HG02938 (cell line): ENCODE results near the gene MAMDC4.
"Not testable (repeated sequence)": the region's sequence is repeated elsewhere in the genome, so short reads cannot be mapped to it uniquely, and the experiment has no call there.

Source experiments
- ATAC-seq: cut with Tn5 transposase; IDR thresholded peaks from one replicate; pipeline ENCODE4 v1.9.1; 2021; ENCODE audit warnings: mild to moderate bottlenecking, moderate library complexity; ENCODE audit not compliant: unreplicated experiment

Gene MAMDC4

DNA sequence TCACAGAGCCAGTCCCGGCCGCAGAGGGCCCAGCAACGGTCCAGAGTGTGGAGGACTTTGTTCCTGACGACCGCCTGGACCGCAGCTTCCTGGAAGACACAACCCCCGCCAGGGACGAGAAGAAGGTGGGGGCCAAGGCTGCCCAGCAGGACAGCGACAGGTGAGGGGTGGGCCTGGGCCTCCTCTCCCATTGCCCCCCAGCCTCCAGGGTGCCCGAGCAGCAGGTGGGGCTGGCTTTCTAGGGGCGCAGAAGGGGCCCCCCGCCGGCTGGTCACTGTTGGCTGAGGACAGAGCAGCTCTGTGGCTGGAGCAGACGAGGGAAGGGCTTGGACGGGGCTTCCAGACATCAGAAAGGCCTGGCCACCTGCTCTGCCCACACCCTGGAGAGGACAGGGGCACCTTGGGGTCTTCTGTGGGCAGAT is 14.3 kb upstream of the MAMDC4 start:
- not testable (repeated sequence) for ATAC-seq

DNA sequence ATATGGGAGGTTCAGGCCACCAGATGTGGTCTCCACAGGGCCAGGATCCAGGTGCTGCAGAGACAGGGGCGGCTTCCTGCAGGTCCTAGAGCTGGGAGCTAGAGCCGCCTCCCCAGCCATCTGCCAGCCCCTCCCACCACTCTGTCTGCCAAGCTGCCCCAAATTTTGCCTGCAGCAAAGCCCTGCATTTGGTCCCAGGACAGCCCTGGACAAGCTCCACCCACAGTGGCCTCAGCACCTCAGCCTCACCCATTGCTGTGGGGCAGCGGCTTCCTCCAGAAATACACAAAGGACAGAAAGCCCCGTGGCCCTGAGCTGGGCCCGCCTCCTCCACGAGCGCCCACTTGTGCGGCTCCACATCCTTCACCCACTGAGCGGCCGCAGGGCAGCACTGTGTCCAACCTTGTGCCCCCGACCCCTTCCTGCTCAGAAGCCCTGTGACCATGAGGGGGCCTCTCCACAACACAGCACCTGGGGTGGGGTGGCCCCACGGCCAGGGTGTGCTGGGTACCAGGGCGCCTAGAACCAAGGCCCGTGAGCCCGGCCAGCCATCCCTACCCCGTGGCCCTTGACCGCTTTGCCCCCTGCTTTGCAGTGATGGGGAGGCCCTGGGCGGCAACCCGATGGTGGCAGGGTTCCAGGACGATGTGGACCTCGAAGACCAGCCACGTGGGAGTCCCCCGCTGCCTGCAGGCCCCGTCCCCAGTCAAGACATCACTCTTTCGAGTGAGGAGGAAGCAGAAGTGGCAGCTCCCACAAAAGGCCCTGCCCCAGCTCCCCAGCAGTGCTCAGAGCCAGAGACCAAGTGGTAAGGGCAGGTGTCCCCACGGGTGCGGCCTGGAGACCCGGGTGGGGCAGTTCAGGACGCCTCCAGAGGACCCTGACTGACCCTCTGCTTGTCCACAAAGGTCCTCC is 13.6 kb upstream of the MAMDC4 start:
- no peak for ATAC-seq

DNA sequence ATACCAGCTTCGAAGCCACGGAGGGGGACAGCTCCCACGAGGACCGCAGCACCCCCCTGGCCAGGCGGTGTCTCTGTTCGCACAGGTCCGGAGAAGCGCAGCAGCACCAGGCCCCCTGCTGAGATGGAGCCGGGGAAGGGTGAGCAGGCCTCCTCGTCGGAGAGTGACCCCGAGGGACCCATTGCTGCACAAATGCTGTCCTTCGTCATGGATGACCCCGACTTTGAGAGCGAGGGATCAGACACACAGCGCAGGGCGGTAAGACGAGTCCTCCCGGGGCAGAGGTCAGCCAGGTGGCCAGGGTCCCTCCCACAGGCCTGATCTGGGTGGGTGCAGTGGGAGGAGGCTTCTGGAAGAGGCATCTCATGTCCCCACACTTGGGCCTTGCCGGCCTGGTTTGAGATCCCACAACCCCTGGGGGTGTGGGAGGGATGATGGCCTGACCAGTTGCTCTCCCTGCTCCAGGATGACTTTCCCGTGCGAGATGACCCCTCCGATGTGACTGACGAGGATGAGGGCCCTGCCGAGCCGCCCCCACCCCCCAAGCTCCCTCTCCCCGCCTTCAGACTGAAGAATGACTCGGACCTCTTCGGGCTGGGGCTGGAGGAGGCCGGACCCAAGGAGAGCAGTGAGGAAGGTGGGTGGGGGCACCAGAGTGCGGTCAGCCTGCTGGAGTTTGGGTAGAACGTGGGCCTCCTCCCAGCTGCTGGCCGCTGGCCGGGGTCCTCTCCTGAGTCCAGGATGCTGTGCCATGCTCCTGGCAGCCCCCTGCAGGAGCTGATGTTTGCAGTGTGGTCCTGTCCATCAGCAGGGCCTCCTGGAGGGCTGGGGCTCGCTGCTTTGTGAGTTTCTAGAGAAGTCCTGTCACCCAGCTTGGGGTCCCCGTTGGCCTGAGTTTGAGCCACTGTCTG is 12.7 kb upstream of the MAMDC4 start:
- no peak for ATAC-seq

DNA sequence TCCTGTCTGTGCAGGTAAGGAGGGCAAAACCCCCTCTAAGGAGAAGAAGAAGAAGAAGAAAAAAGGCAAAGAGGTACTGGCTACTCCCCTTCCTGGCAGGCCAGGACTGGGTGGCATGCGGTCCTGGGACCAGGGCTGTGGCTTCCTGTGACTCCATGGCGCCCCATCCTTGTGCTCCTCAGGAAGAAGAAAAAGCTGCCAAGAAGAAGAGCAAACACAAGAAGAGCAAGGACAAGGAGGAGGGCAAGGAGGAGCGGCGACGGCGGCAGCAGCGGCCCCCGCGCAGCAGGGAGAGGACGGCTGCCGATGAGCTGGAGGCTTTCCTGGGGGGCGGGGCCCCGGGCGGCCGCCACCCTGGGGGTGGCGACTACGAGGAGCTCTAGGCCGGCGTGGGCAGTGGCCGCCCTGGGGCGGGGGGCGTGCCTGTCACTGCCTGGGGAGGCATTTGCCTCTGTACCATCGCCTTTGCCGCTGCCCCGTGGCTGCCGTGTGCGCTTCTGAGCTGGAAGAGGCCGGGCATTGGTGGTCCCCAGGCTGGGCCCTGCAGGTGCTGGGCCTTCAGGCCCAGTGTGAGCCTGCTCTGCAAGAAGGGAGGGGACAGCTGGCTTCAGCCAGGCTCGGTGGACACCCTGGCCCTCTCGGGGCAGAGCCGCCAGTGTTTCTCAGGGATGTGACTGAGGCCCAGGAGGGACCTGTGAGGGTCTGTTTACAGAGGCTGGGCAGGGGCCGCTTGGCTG is 11.8 kb upstream of the MAMDC4 start:
- ATAC-seq: no peak

DNA sequence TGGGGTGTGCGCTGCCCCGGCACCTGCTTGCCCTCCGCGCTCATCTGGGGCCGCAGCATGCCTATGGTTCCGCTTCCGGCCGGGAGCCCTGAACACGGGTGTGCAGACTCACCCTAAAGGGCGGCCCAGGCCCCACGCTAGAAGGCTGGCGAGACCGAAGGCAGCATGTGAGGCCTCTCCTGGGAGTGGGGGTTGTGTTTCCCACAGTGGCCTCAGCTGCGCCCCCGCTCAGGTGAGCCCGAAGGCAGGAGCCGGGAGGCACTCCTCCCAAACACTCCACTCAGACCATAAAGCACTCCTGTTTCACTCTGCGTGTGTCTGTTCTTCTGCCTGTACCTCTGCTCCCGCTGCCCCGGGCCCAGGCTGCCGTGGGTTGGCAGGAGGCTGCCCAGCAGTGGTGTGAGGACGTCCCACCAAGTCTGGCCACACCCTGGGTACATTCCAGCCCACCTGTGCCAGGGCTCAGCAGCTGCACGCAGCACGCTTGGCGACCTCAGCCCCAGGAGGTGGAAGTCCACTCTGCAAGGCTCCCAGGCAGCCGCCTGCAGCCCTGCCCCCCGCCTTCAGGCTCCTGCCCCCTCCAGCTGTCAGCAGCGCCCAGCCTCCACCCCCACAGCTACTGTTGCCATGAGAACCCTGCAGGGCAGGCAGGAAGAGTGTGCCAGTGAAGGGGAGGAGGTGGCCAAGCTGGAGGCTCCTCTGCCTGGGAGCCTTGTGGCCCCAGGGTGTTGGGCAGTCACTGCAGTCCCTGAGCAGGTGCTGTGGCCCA is 11.1 kb upstream of the MAMDC4 start:
- ATAC-seq: no peak

DNA sequence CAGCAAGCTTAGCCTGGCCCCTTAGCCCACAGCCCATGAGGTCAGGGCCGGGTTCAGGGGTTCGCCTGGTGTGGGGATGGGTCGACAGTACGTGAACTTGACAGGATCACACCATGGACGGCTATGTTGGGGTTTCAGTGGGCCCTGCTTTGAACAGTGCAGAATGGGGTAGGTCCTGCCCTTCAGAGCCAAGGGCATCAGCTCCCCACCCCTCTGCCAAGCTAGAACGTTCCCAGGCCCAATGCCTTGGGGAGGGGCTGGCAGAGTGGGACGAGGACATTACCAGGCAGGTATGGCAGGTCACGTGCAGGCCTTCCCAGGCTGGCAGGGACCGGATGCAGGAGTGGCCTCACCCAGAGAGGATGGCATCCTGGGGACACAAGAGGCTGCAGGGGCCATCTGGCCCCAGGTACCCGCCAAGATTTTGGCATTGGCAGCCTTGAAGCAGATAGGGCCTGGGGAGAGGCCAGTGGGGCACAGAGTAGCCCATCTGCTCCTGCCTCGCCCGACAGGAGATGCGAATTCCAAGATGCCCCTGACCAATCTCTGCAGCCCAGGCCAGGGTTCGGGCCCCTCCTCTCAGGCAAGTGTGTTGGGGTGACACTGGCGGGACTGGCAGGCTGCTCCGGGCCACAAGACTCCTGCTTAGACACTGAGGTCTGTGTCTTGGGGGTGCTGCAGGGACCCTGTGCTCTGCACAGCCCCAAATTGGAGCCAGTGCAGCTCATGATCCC is 10.3 kb upstream of the MAMDC4 start:
- ATAC-seq: not testable (repeated sequence)

DNA sequence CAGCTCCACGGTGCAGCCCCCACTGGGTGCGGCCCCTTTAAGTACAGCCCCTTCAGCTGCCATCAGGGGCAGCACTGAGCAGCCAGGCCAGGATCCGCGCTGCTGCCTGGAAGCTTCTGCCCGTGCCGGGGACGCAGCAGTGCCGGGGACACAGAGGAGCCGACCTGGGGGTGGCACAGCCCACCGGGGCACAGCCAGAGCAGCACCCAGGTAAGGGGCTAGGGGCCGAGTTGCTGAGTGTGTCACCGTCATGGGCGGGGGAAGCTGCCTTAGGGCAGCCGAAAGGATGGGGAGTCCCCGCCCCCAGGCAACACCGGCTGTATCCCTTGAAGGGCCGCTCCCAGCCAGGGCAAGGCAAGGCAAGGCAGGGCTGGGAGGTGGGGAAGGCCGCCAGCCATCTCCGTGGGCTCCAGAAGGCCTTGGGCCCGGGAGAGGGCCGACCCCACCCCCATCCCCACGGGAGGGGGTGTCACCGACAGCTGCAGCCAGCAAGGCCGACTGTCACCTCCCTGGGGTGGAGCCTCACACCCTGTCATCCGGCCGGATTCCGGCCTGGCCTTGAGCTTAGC is 9.7 kb upstream of the MAMDC4 start, which contains the start of gene AJM1:
Gene AJM1 (plus strand): TSS at position 99 of the 569 bp plus-strand sequence. CDS start 1,937 bp downstream, outside the sequence.
- not testable (repeated sequence) for ATAC-seq

DNA sequence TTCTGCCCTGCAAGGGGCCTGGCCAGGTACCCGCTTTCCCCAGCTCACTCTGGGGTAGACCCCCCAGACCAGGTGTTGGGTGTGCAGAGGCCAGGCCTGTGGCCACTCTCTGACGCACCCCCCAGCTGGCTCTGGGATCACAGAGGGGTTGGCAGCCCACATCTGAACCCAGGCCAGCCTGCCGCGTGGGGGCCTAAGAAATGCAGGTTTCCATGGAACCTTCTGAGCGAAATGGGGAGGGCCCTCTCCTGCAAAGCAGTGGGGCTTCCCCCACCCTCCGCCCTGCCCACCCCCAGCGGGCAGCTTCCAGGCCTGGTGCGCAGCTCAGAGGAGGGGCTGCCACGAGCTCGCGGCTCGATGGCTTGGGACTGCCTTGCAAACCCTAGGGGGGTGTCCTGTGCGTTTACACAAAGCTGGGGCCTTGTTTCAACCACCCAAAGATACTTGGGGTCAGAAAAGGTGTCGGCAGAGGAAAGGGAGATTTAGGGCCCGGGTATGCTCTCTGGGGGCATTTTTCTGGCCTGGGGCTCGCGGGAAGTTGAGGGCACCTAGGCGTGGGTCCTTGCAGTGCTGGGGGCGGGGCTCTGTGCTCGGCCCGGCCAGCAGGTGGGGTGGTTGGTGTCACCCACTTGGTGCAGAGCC is 8.9 kb upstream of the MAMDC4 start:
- ATAC-seq: not testable (repeated sequence)

DNA sequence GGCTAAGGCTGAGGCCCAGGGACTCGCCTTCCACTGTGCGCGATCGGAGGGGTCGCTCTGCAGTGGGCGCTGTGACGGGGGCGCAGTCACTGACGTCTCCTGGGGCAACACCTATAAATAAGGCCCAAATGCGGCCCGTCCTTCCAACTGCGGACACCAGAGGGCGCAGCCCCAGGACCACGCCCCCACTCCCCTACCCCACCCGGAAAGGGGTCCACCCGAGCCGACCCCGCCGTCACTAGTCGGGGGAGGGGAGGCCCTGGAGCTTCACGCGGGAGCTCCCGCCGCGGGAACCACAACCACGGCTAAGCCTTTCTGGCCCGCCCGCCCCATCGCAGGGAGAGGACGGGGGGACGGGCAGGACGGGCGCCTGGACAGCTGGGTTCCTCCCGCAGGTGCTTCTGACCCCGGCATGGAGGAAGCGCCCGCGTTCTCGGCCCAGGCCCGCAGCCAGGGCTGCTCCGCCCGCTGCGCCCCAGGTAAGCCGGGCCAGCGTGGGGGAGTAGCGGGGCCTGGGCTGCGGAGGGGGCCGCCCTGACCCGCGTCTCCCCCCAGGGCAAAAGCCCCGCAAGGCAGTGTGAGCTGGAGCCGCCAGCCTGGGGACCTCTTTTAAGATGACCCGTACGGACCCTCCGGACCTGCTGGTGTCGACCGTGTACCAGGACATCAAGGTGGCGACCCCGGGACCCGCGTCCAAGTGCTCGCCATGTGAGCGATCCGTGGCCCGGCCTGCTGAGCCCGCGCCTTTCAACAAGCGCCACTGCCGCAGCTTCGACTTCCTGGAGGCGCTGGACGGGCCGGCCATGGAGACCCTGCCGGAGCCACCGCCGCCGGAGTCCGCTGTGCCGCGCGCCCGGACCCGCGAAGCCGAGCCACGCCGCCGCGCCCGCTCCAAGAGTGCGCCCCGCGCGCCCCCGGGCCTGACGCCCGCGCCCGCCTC is 8.1 kb upstream of the MAMDC4 start:
- not testable (repeated sequence) for ATAC-seq

DNA sequence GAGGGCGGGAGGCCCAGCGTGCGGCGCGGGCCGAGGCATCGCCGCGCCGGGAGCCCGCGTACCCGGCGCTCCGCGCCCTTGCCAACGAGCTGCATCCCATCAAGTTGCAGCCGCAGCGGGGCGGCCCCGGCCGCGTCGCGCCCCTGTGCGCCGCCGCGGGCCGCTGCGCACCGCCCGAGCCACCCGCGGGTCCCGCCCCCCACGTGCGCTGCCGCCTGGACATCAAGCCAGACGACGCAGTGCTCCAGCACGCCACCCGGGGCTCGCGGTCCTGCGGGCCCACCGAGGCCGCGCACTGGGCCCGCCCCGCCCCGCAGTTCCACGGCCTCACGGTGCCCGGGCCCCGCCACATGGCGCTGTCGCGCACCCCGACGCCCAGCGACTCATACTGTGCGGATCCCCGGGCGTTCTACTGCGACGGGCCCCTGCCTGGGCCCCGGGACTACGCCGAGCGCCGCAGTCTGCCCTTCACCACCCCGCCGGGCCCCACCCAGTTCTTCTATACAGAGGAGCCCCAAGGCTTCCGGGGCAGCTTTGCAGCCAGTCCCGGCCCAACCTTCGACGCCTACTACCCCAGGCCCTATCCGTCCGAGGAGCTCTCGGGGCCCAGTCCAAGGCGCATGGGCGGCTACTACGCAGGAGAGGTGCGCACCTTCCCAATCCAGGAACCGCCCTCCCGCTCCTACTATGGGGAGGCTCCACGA is 7.2 kb upstream of the MAMDC4 start:
- ATAC-seq: no peak

DNA sequence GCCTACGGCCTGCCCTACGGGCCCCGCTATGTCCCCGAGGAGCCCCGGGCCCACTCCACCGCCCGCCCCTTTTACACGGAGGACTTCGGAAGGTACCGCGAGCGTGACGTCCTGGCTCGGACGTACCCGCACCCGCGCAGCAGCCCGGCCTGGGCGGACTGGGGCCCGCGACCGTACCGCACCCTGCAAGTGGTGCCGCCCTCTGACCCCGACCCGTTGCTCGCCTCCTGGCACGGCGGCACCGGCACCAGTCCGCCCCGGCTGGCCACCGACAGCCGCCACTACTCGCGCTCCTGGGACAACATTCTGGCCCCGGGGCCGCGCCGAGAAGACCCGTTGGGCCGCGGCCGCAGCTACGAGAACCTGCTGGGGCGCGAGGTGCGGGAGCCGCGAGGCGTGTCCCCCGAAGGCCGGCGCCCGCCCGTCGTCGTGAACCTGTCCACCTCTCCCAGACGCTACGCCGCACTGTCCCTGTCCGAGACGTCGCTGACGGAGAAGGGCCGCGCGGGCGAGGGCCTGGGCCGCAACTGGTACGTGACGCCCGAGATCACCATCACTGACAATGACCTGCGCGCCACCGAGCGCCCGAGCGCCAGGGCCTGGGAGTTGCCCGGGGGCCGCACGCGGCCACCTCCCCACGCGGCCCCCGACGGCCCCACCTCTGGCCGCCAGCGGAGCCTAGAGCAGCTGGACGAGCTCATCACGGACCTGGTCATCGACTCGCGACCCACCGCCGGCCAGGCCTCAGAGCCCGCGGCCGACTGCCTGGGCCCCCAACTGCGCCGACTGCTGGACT is 6.5 kb upstream of the MAMDC4 start:
- ATAC-seq: no peak

DNA sequence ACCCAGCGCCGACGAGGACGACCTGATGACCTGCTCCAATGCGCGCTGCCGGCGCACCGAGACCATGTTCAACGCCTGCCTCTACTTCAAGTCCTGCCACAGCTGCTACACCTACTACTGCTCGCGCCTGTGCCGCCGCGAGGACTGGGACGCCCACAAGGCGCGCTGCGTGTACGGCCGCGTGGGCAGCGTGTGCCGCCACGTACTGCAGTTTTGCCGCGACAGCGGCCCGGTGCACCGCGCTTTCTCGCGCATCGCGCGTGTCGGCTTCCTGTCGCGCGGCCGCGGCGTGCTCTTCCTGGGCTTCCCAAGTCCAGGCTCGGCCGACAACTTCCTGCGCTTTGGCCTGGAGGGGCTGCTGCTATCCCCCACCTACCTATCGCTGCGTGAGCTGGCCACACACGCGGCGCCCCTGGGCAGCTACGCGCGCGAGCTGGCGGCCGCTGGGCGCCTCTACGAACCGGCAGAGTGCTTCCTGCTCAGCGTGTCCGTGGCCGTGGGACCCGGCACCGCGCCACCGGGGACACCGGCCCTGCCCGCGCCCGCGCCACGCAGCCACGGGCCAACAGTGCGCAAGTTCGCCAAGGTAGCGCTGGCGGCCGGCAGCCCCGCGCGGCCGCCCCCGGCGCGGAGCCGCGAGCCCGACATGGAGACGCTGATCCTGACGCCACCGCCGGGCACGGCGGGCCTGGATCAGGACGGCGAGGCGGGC is 5.6 kb upstream of the MAMDC4 start:
- no peak for ATAC-seq

DNA sequence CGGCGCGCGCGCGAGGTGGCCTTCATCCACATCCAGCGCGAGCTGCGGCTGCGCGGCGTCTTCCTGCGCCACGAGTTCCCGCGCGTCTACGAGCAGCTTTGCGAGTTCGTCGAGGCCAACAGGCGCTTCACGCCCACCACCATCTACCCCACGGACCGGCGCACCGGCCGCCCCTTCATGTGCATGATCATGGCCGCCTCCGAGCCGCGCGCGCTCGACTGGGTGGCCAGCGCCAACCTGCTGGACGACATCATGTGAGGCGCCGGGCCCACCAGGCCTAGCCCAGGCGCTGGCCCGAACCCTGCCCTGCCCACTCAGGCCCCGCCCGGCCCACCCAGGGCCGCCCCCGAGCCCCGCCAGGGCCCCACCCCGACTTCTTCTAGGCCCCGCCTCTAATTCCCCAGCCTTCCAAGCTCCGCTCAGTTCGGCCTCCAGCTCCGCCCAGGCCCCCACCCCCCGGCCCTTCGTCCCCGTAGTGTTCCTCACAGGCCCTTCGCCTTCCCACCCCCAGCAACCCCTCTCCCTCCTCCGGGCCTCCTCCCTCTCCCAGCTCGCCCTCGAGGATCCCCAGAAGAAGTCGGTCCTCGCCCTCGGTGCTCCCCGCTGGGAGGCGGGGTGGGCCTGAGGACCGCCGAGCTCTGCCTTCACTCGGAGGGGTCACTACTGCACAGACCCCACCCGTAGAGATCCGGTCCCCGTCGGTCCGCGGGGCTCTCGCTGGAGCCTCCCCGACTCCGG is 4.9 kb upstream of the MAMDC4 start:
- ATAC-seq: no peak

DNA sequence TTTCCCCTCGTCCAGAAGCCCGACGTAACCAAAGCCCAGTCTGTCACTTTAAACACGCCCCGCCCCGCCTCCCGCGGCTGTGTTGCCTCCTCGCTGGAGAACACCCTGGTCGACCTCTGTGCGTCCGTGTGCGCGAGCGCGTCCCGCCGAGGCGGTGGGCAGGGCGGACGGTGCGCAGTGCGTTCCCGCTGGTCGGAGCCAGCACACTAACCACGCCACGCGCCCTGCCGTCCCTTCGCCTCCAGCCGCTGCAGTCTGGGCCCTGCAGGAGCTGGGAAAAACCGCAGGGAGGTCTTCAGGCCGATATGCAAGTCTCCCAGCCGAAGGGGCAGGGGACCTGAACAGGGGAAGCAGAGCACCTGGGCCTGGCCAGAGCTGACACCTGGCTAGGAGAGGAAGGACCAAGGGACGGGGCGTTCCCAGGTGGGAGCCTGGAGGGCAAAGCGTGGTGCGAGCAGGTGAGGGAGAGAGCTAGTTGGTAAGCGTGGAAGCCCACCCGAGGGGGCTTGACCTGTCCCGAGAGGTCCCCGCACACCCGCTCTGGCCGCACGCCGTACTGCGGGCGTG is 4.2 kb upstream of the MAMDC4 start:
- no peak for ATAC-seq
